GM23248 (cell line): Measurements from ENCODE around the gene KIF12. TPM values are rescaled to one million over a fixed set of nuclear protein-coding genes. Genes with fewer than 3 reads are reported as not detected.

Experiments used
- DNase-seq: peaks from one replicate; pipeline ENCODE4 v3.0.0-alpha.2; 2015
- H2AFZ ChIP-seq: fragments of 200-600 bp; sonication (generic); 2 replicates; pipeline ENCODE4 v1.6.1; 2016; ENCODE audit warnings: antibody characterized with exemption
- H3F3A ChIP-seq: fragments of 200-600 bp; sonication (generic); 2 replicates; pipeline ENCODE4 v1.6.1; 2016; ENCODE audit warnings: mild to moderate bottlenecking, antibody characterized with exemption, mixed run types; ENCODE audit not compliant: insufficient read depth
- H3K27ac ChIP-seq: fragments of 200-600 bp; sonication (generic); 2 replicates; pipeline ENCODE4 v1.5.1; 2016; ENCODE audit warnings: mild to moderate bottlenecking
- H3K27me3 ChIP-seq: fragments of 200-600 bp; sonication (generic); replicated peaks from 2 replicates; pipeline ENCODE4 v1.6.1; 2016; ENCODE audit warnings: mild to moderate bottlenecking; ENCODE audit not compliant: insufficient read depth
- H3K36me3 ChIP-seq: fragments of 200-600 bp; sonication (generic); 2 replicates; pipeline ENCODE4 v1.6.1; 2016; ENCODE audit warnings: low read depth, mild to moderate bottlenecking
- H3K4me1 ChIP-seq: fragments of 200-600 bp; sonication (generic); 2 replicates; pipeline ENCODE4 v1.6.1; 2016; ENCODE audit warnings: mild to moderate bottlenecking; ENCODE audit not compliant: insufficient read depth
- H3K4me2 ChIP-seq: fragments of 200-600 bp; sonication (generic); one replicate; pipeline ENCODE4 v1.6.1; 2016; ENCODE audit warnings: mild to moderate bottlenecking; ENCODE audit not compliant: unreplicated experiment
- H3K4me3 ChIP-seq: fragments of 200-600 bp; sonication (generic); 2 replicates; pipeline ENCODE4 v1.5.1; 2016; ENCODE audit warnings: mild to moderate bottlenecking
- H3K79me2 ChIP-seq: fragments of 200-600 bp; sonication (generic); 2 replicates; pipeline ENCODE4 v1.6.1; 2016; ENCODE audit warnings: mild to moderate bottlenecking; ENCODE audit not compliant: insufficient read depth
- H3K9ac ChIP-seq: fragments of 200-600 bp; sonication (generic); 2 replicates; pipeline ENCODE4 v1.6.1; 2016; ENCODE audit warnings: mild to moderate bottlenecking
- H3K9me2 ChIP-seq: fragments of 200-600 bp; sonication (generic); 2 replicates; pipeline ENCODE4 v1.6.1; 2016; ENCODE audit warnings: mixed run types, mild to moderate bottlenecking, moderate library complexity; ENCODE audit not compliant: insufficient read depth
- H3K9me3 ChIP-seq: fragments of 200-600 bp; sonication (generic); one replicate; pipeline ENCODE4 v1.6.1; 2017; ENCODE audit warnings: low read depth
- H4K20me1 ChIP-seq: fragments of 200-600 bp; sonication (generic); 2 replicates; pipeline ENCODE4 v1.6.0; 2016; ENCODE audit not compliant: insufficient read depth
- EZH2 ChIP-seq: fragments of 200-600 bp; sonication (generic); IDR thresholded peaks from 2 replicates; pipeline ENCODE4 v1.6.1; 2018; ENCODE audit warnings: antibody characterized with exemption, mild to moderate bottlenecking; ENCODE audit not compliant: insufficient read depth, poor library complexity, severe bottlenecking
- EZH2phosphoT487 ChIP-seq: fragments of 200-600 bp; sonication (generic); IDR thresholded peaks from 2 replicates; pipeline ENCODE4 v1.6.1; 2018; ENCODE audit warnings: antibody characterized with exemption, moderate library complexity, mild to moderate bottlenecking, low read depth; ENCODE audit not compliant: insufficient read depth
- WGBS, 2 experiments: methylation state at CpG; one replicate each; pipeline ENCODE4 v1.1.6; 2015 to 2017; ENCODE audit warnings: low lambda C conversion rate in 2 of 2, low coverage in 1 of 2; ENCODE audit errors: missing lambda C conversion rate in 2 of 2; 5-methylcytosine and 5-hydroxymethylcytosine counted together
- in situ Hi-C: fragments of 300-500 bp; cut with MboI; formaldehyde crosslinking; loops from 2 replicates; pipeline ENCODE4 v1.15.0; 2020
- polyA plus RNA-seq: library from polyadenylated mRNA; unstranded; fragments of >200 nt; fragmentation: Nextera tagmentation; extraction: Ambion mirVana; gene quantifications from 2 replicates; pipeline ENCODE4 v1.2.1, GENCODE V29; 2016
- total RNA-seq: library from RNA; depleted of rRNA; stranded (reverse); fragments of >200 nt; shearing (Covaris generic); gene quantifications from 2 replicates; pipeline ENCODE4 v1.2.3, GENCODE V29; 2014

KIF12 gene
- total and polyA plus RNA-seq, 2 experiments from 2014 or later, result not detected

GRCh38 chr9:114114364-114114763 lies 15.3 kb upstream of the KIF12 start:
- DNase-seq, result peak; percentile 71
- no peak for TF ChIP-seq EZH2
- TF ChIP-seq EZH2phosphoT487, result no peak
- Histone ChIP-seq H3K27me3 (peaks cover 9% of the 10 kb centered on the region; the same call in 1 of the 2 replicates), H3K4me1 (peaks cover 27% of the 10 kb centered on the region), H3F3A (peaks cover 16% of the 10 kb centered on the region; the same call in 1 of the 2 replicates), H3K79me2 (no peaks in the 10 kb centered on the region), H4K20me1 (no peaks in the 10 kb centered on the region), H3K4me2 (no peak overlapping the region), H2AFZ (no peak overlapping the region), H3K27ac (no peak overlapping the region), H3K4me3 (no peak overlapping the region), H3K9me3 (no peaks in the 10 kb centered on the region), H3K36me3 (no peaks in the 10 kb centered on the region), H3K9me2 (no peaks in the 10 kb centered on the region), H3K9ac (no peak overlapping the region)
- in situ Hi-C loops, result no loop called here
- 7 to 13% methylated on average over 2 of the region's 2 CpGs for WGBS, 2 experiments

GRCh38 chr9:114112778-114113584 lies 13.9 kb upstream of the KIF12 start:
- H3K27me3 ChIP-seq, result peaks cover 9% of the 10 kb centered on the region; the same call in 1 of the 2 replicates
- TF ChIP-seq EZH2phosphoT487, result no peak
- TF ChIP-seq EZH2, result no peak
- in situ Hi-C loops, result no loop called here
- H3K9ac ChIP-seq, result no peak overlapping the region
- H3K4me3 ChIP-seq, result no peak overlapping the region
- DNase-seq, result peak; percentile 76
- H3K9me3 ChIP-seq, result no peaks in the 10 kb centered on the region
- H3F3A ChIP-seq, result peaks cover 16% of the 10 kb centered on the region; the same call in 1 of the 2 replicates
- no peaks in the 10 kb centered on the region for H3K9me2 ChIP-seq
- no peak overlapping the region for H3K4me2 ChIP-seq
- H3K27ac ChIP-seq, result no peak overlapping the region
- H3K36me3 ChIP-seq, result no peaks in the 10 kb centered on the region
- H2AFZ ChIP-seq, result no peak overlapping the region
- peaks cover 27% of the 10 kb centered on the region for H3K4me1 ChIP-seq
- 5% methylated on average over 10 of the region's 10 CpGs for WGBS, 2 experiments
- no peaks in the 10 kb centered on the region for H4K20me1 ChIP-seq
- H3K79me2 ChIP-seq, result no peaks in the 10 kb centered on the region

GRCh38 chr9:114112325-114112724 lies 13.2 kb upstream of the KIF12 start:
- Histone ChIP-seq H4K20me1 (no peaks in the 10 kb centered on the region), H3K4me1 (peaks cover 27% of the 10 kb centered on the region), H3F3A (peaks cover 16% of the 10 kb centered on the region; the same call in 1 of the 2 replicates), H3K79me2 (no peaks in the 10 kb centered on the region), H3K4me2 (no peak overlapping the region), H3K9ac (no peak overlapping the region), H3K27me3 (peaks cover 9% of the 10 kb centered on the region; the same call in 1 of the 2 replicates), H3K4me3 (no peak overlapping the region), H3K9me2 (no peaks in the 10 kb centered on the region), H3K36me3 (no peaks in the 10 kb centered on the region), H3K9me3 (no peaks in the 10 kb centered on the region), H3K27ac (no peak overlapping the region), H2AFZ (no peak overlapping the region)
- no peak for TF ChIP-seq EZH2
- no peak for TF ChIP-seq EZH2phosphoT487
- in situ Hi-C loops, result no loop called here
- peak; percentile 45 for DNase-seq
- 8 to 12% methylated on average over 1 of the region's 1 CpG for WGBS, 2 experiments

GRCh38 chr9:114110180-114110579 lies 11.1 kb upstream of the KIF12 start:
- no peaks in the 10 kb centered on the region for H3K79me2 ChIP-seq
- peak; percentile 82 for DNase-seq
- H3K4me2 ChIP-seq, result no peak overlapping the region
- no peak overlapping the region for H3K27ac ChIP-seq
- peaks cover 27% of the 10 kb centered on the region for H3K4me1 ChIP-seq
- H3K9ac ChIP-seq, result no peak overlapping the region
- no peaks in the 10 kb centered on the region for H3K9me2 ChIP-seq
- H3K27me3 ChIP-seq, result peaks cover 7% of the 10 kb centered on the region
- H3K36me3 ChIP-seq, result no peaks in the 10 kb centered on the region
- in situ Hi-C loops, result no loop called here
- 0% methylated on average over 2 of the region's 2 CpGs for WGBS, 2 experiments
- peaks cover 16% of the 10 kb centered on the region; the same call in 1 of the 2 replicates for H3F3A ChIP-seq
- no peaks in the 10 kb centered on the region for H4K20me1 ChIP-seq
- no peak for TF ChIP-seq EZH2phosphoT487
- TF ChIP-seq EZH2, result no peak
- no peaks in the 10 kb centered on the region for H3K9me3 ChIP-seq
- no peak overlapping the region for H2AFZ ChIP-seq
- no peak overlapping the region for H3K4me3 ChIP-seq
